Measurements from ENCODE around the gene MCRIP2.
"Not testable (repeated sequence)": the region's sequence is repeated elsewhere in the genome, so short reads cannot be mapped to it uniquely, and the experiment has no call there.

The MCRIP2 gene, protein sequence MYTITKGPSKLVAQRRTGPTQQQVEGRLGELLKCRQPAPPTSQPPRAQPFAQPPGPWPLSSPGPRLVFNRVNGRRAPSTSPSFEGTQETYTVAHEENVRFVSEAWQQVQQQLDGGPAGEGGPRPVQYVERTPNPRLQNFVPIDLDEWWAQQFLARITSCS

GRCh38 chr16:641326-642188 is at the start of gene MCRIP2:
TSS of gene MCRIP2 (plus strand) at chr16:641828. CDS start at chr16:641992, 164 bp downstream.
- DNase-seq (ENCODE audit: low read depth) = no peak

DNA sequence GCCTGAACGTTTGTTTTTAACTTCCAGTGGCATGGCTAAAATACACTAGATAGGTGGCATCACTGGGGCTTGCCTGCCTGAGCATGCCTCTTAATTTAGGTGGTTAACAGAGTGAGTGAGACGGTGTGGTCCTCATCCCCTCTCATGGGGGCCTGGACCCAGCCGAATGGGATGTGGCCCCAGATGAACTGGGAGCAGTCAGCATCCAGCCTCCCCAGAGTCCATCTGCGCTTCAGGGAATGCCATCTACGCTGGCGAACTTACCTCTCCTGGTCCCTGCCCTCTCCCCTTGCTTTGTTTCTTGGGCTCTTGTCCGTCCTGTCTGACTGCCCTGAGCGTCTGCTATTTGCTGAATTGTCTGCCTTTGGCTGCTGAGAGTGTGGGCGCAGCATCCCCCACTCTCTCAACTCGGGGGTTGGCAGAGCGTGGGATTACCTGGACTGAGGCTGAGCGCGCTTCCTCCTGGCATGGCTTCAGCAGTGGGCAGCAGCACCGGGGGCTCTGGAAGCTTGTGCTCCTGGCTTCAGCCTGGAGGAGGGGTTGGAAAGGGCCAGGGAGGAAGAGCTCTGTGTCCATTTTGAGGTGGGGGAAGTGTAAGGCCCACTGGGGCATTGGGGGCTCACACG is 49.6 kb upstream of the MCRIP2 start:
- no peak for DNase-seq (ENCODE audit: low read depth)

DNA sequence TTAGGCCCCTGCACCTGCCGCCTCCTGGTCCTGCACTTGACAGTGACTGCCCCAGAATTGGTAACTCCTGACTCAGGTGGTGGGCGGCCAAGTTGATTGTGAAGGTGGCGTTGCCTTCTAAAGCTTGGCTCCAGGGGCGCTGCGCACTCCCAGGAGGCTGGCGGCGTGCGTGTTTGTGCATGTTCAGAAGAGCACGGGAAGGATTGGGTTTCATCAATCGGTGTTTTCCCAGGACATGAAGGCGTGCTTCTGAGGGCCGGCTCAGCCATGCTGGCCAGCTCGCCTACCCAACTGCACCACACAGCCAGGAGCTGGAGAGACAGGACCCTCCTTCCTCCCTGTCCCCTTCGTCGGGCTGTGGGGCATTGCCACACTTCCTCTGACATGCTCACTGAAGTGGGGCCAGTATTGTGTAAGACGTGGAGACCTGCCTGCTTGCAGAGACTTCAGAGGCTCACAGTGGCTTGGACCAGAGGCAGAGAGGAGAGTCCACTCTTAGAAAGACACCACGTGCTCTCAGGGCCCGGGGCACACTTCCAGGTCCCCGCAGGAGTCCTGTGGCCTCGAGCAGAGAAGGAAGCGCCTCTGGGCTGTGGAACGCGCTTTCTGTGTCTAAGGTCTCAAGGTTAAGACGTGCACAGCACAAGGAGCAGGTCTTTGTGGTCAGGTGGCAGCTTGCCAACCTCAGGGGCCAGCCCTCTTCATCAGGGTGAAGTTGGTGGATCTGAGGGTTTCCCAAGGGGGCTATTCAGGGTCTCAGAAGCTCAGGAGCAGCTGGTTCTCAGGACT is 48.9 kb upstream of the MCRIP2 start:
- no peak for DNase-seq (ENCODE audit: low read depth)

GRCh38 chr16:593406-593805 is 48.2 kb upstream of the MCRIP2 start:
- no peak for DNase-seq (ENCODE audit: low read depth)

GRCh38 chr16:593807-594206 is 47.8 kb upstream of the MCRIP2 start:
- DNase-seq (ENCODE audit: low read depth) = no peak

DNA sequence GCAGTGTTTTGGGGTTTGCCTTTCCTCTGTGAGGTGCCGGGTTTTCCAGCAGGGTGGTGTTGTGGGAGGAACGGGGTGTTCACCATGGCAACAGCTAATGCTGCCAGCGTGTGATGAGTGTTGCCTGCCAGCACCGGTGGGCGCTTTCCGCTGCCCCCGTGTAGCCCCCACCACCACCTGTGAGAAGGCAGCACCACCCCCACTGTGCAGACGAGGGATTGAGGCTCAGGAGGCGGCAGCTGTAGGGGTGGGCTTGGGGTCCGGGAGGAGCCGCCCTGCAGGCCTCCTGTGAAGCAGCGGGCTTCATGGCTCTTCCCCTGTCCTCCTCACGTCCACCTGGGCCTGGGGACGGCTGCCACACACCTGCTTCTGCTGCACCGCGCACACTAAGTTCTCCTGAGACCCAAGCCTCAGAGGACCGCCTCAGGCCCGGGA is 46.5 kb upstream of the MCRIP2 start:
- DNase-seq (ENCODE audit: low read depth) = no peak

DNA sequence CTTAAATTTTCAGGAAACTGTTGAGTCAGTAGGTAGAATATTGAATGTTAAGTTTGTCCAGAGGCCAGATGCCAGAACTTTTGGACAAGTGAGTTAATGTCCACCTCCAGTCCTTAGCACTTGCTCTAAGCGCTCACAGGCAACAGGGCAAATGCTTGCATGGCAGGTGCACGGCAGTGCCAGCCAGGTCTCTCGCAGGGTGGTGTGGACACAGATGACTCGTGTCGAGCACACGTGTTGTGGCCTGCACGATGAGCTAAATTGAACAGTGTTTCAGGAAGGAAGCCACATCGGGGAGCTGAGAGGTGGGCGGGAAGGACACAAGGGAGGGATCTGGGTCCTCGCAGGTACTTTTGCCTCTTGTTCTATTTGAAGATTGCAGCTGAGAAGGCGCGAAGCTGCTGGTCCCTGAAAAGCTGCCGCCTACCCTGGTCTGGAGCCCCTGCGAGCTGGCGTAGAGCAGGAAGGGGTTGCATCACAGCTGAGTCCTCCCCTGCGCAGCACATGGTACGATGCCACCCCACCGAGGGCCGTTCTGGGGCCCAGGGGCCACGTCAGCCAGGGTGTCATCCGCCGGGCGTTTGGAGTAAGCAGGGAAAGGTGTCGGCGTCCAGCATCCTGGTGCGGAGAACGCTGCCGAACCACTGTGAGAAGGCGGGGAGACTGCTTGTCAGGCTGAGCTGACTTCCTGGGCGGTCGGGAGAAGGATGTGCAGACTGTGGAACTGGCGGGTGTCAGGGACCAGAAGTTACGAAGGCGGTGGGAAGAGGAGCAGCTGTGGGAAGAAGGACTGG is 45.5 kb upstream of the MCRIP2 start:
- no peak for DNase-seq (ENCODE audit: low read depth)

- DNase-seq (ENCODE audit: low read depth) = no peak
Measured at GRCh38 chr16:596736-597060, 44.9 kb upstream of the MCRIP2 start.

GRCh38 chr16:597655-598054 is 44.0 kb upstream of the MCRIP2 start:
- DNase-seq (ENCODE audit: low read depth) = not testable (repeated sequence)

GRCh38 chr16:598823-599739 is 42.5 kb upstream of the MCRIP2 start:
- no peak for DNase-seq (ENCODE audit: low read depth)

GRCh38 chr16:600781-601180 is 40.8 kb upstream of the MCRIP2 start:
- no peak for DNase-seq (ENCODE audit: low read depth)

GRCh38 chr16:603933-604332 is 37.7 kb upstream of the MCRIP2 start:
- DNase-seq (ENCODE audit: low read depth) = no peak

DNA sequence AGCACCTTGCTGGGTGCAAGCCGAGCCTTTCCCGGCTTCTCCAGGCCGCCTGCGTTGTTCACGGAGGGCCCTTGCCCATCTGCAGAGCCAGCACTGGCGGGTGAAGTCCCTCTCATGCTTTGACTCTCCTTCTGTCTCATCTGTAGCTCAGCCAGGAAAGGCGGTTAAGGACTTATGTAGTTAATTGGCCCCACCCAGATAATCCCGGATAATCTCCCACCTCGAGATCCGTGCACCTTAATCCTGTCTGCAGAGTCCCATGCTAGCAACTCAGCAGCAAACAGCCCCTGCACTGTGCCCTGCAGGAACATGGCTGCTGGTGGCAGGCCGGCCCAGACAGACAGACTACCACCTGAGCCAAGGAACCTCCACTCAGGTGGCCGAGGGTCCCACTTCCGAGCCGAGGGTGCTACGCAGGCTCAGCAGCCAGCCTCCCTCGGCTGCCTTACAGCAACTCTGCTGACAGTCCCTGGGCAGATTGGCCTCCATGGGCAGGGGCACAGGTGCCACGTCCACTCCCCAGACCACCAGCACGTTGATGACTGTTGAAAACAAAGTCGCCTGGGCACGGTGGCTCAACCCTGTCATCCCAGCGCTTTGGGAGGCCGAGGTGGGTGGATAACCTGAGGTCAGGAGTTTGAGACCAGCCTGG is 34.8 kb upstream of the MCRIP2 start:
- DNase-seq (ENCODE audit: low read depth) = no peak

DNA sequence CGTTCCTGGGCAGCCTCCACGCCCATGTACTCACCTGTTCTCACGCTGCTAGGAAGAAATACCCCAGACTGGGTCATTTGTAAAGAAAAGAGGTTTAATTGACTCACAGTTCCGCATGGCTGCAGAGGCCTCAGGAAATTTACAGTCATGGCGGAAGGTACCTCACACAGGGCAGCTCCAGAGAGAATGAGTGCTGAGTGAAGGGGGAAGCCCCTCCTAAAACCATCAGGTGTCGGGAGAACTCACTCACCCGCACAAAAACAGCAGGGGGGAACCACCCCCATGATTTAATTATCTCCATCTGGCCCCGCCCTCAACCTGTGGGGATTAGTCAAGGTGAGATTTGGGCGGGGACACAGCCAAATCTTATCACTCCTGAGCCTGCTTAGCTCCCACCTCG is 33.6 kb upstream of the MCRIP2 start:
- no peak for DNase-seq (ENCODE audit: low read depth)

GRCh38 chr16:609316-609715 is 32.3 kb upstream of the MCRIP2 start:
- no peak for DNase-seq (ENCODE audit: low read depth)

DNA sequence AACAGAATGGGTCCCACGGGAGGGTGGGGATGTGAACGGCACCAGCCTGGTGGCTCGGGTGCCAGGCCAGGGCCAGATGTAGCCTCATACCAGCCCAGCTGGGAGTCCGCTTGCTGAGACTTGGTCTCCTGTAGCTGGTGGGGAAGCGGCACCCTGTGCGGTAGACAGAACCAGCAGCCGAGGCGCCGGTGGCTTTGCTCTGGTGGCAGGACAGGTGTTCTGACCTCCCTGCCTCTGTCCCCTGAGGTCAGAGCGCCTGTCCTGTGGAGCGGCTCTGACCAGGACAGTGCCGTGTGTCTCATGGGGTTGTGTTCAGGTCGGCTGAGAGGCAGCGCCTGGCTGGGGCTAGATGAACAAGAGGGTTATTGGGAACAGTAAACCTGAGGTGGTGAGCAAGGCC is 31.6 kb upstream of the MCRIP2 start:
- DNase-seq (ENCODE audit: low read depth) = no peak

DNA sequence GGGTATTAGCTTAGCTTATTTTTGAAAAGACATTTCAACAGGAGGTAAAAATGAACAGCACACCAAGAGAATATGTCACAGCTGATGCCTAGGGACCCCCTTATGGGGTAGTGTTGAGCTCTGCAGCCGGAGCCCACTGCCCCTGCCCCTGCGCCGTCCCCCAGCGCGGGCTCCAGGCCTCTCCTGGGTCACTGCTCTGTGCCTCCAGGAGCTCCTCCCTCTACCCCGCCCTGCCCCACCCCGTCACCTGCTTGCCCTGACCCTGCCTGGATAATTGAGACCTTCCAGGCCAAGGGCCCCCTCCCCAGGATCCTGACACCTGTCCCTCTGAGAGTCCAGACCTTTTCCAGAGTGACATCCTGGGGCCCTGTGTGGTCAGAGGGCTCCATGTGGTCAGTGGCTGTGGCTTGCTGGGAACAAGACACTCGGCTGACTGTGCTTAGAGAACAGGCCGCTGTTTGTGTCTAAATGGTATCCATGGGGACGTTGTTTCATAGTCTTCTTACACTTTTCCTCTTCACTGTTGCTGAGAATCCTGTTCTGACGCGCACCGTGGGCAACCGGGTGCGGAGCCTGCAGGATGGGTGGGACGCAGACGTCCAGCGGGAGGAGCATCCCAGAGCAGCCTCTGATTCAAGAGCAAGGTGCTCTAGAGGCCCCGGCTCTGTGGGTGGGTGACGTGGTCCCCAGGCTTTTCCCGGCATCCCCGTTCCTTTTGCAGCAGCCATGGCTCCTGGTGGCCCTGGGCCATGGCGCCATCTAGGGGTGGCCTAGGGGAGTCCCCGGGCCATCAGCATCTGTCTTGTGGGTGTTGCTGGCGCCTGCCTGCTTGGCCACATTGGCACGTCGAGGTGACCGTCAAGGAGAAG is 30.9 kb upstream of the MCRIP2 start:
- no peak for DNase-seq (ENCODE audit: low read depth)

GRCh38 chr16:615122-615521 is 26.5 kb upstream of the MCRIP2 start:
- no peak for DNase-seq (ENCODE audit: low read depth)
